Activated CD8-positive, alpha-beta T cell treated with anti-CD3 and anti-CD28 coated beads for 36 hours (primary cell): ENCODE results near the gene SORCS3. TPM values are rescaled to one million over a fixed set of nuclear protein-coding genes. Genes with fewer than 3 reads are reported as not detected.
"Not testable (repeated sequence)": the region's sequence is repeated elsewhere in the genome, so short reads cannot be mapped to it uniquely, and the experiment has no call there.

ENCODE experiments used
- ATAC-seq: fragments of 200-7000 bp; cut with Tn5 transposase; one replicate; pipeline ENCODE4 v1.10.0; 2021; ENCODE audit warnings: mild to moderate bottlenecking, moderate library complexity
- CTCF ChIA-PET: fragments of 350-600 bp; sonication (Branson Sonifier 250); formaldehyde crosslinking; loops from one replicate; lab custom pipeline; 2021; ENCODE audit warnings: antibody characterized with exemption; lab: Charles Lee
- POLR2A ChIA-PET: fragments of 350-600 bp; sonication (Branson Sonifier 250); formaldehyde crosslinking; loops from one replicate; lab custom pipeline; 2021; ENCODE audit warnings: antibody characterized with exemption; lab: Charles Lee
- DNase-seq: peaks from one replicate; pipeline ENCODE4 v3.0.0-alpha.2; 2020
- H3K27ac Mint-ChIP-seq: one replicate; pipeline ENCODE4 v1.8.0; 2021; ENCODE audit warnings: mild to moderate bottlenecking, mixed read lengths
- H3K27me3 Mint-ChIP-seq: one replicate; pipeline ENCODE4 v1.8.0; 2021; ENCODE audit warnings: mixed read lengths
- H3K36me3 Mint-ChIP-seq: one replicate; pipeline ENCODE4 v1.8.0; 2021; ENCODE audit warnings: low read depth, mixed read lengths
- H3K4me1 Mint-ChIP-seq: one replicate; pipeline ENCODE4 v1.8.0; 2021; ENCODE audit warnings: low read depth, mixed read lengths
- H3K4me3 Mint-ChIP-seq: one replicate; pipeline ENCODE4 v1.8.0; 2021; ENCODE audit warnings: mild to moderate bottlenecking, moderate library complexity, mixed read lengths
- H3K9me3 Mint-ChIP-seq: one replicate; pipeline ENCODE4 v1.8.0; 2021; ENCODE audit warnings: mixed read lengths
- intact Hi-C: fragments of 100-400 bp; cut with micrococcal nuclease; formaldehyde crosslinking; loops from one replicate; pipeline ENCODE4 v1.10.0; 2022
- total RNA-seq, 2 experiments: library from RNA; stranded (reverse); gene quantifications; one replicate each; pipeline ENCODE4 v1.2.3, GENCODE V29; 2021
- TF ChIP-seq, protein P1 (sequence below): fragments of 200-600 bp; IDR thresholded peaks from one replicate; pipeline ENCODE4 v1.8.0; 2022; ENCODE audit warnings: antibody characterized with exemption, mild to moderate bottlenecking

The SORCS3 gene
- total RNA-seq, 2 experiments from 2014 or later = not detected

DNA sequence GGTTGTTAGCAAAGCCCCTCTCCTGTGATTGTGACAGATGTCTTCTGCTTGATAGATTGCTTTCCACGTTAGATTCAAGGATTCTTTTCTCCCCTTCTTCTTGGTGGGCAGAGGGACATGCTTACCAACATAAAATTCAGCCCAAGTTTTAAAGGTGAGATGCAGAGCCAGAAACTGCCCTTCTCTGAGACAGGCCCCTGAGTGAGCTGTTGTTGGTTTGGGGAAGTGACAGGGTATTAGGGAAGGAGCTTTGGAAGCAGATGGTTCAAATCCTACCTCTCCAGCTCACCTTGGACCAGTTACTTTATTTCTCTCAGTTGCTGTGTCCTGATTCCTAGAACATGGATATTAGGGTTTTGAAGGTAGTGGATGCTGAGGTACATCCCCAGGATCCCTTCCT, 53.0 kb downstream of the SORCS3 start:
- H3K9me3 Mint-ChIP-seq = no peaks in the 10 kb centered on the region

DNA sequence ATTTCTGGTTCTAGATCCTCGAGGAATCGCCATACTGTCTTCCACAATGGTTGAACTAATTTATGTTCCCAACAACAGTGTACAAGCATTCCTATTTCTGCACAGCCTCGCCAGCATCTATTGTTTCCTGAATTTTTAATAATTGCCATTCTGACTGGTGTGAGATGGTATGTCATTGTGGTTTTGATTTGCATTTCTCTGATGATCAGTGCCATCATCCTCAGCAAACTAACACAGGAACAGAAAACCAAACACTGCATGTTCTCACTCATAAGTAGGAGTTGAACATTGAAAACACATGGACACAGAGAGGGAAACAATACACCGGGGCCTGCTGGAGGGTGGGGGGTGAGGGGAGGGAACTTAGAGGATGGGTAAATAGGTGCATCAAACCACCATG, 62.2 kb downstream of the SORCS3 start:
- CTCF ChIA-PET, H3K36me3 Mint-ChIP-seq, intact Hi-C loops, H3K4me1 Mint-ChIP-seq, ATAC-seq, H3K9me3 Mint-ChIP-seq, H3K27ac Mint-ChIP-seq, H3K27me3 Mint-ChIP-seq, POLR2A ChIA-PET, DNase-seq, H3K4me3 Mint-ChIP-seq: not testable (repeated sequence)

More for the DNA sequence above, 53.0 kb downstream of the SORCS3 start:
- intact Hi-C loops = no loop called here
- CTCF ChIA-PET = no interaction called here
- ATAC-seq = no peak
- TF ChIP-seq, protein P1, sequence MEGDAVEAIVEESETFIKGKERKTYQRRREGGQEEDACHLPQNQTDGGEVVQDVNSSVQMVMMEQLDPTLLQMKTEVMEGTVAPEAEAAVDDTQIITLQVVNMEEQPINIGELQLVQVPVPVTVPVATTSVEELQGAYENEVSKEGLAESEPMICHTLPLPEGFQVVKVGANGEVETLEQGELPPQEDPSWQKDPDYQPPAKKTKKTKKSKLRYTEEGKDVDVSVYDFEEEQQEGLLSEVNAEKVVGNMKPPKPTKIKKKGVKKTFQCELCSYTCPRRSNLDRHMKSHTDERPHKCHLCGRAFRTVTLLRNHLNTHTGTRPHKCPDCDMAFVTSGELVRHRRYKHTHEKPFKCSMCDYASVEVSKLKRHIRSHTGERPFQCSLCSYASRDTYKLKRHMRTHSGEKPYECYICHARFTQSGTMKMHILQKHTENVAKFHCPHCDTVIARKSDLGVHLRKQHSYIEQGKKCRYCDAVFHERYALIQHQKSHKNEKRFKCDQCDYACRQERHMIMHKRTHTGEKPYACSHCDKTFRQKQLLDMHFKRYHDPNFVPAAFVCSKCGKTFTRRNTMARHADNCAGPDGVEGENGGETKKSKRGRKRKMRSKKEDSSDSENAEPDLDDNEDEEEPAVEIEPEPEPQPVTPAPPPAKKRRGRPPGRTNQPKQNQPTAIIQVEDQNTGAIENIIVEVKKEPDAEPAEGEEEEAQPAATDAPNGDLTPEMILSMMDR = no peak
- Mint-ChIP-seq H3K4me1 (no peaks in the 10 kb centered on the region), H3K27ac (no peak overlapping the region), H3K36me3 (no peaks in the 10 kb centered on the region), H3K4me3 (no peak overlapping the region), H3K27me3 (peaks cover 8% of the 10 kb centered on the region)
- POLR2A ChIA-PET = no interaction called here
- DNase-seq = no peak

DNA sequence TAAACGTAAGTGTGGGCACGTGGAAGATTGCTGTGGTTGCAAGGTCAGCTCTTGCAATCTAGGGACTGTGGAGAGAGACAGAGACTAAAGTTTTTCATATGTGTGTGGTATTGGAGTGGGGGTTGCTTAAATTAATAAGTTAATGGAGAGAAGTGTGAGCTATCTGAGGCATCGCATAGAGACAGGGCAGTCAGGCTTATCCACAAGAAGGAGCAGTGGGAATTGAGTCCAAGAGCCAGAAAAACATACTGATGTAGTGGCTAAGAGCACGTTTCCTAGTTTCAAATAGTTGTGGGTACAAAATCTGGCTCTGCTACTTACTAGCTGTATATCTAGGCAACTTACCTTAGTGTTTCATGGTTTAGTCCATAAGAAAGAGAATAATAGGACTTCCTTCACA, 65.8 kb downstream of the SORCS3 start:
- TF ChIP-seq, protein P1 = no peak
- no peak for ATAC-seq
- ChIA-PET CTCF (no interaction called here), POLR2A (no interaction called here)
- H3K27me3 Mint-ChIP-seq = no peaks in the 10 kb centered on the region
- no peaks in the 10 kb centered on the region for H3K4me1 Mint-ChIP-seq
- H3K4me3 Mint-ChIP-seq = no peak overlapping the region
- no peaks in the 10 kb centered on the region for H3K36me3 Mint-ChIP-seq
- intact Hi-C loops = no loop called here
- H3K9me3 Mint-ChIP-seq = no peaks in the 10 kb centered on the region
- H3K27ac Mint-ChIP-seq = no peak overlapping the region
- DNase-seq = no peak

DNA sequence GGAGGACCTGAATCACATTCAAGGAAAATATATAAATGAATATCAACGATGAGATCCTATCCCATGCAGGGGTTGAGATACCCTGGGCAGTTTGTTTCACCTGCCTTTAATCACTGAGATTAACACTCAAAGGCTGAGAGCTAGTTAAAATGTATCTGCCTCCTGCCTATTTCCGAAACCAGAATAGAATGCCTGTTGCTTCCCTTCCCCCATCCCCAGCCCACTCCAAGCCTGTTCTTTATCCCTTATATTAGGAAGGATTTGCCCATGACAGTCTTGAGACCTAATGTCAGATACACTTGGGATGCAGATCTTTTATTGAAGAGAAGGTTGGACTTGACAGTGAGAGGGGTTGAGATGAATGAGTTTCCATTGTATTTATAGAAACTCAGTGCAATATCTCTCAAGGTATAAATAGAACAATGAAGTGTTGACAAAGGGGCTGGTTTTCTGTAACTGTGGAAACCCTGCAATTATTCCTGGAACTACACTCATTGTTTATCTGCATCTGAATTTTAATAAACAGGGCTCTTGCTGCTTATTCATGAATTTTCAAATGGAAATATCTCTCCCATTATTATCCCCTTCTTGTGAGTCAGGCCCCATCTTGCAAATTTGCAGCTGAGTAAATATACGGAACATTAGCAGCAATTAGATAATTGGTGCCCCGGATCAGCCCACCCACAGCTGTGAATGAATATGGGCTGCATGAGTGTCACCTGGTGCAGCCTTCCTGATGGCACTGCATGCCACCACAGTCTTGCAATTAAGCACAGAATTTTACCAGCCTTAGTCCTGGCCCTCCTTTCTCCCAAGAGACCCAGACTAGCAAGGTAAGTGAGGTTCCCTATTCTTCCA, 66.7 kb downstream of the SORCS3 start:
- TF ChIP-seq, protein P1 = no peak

DNA sequence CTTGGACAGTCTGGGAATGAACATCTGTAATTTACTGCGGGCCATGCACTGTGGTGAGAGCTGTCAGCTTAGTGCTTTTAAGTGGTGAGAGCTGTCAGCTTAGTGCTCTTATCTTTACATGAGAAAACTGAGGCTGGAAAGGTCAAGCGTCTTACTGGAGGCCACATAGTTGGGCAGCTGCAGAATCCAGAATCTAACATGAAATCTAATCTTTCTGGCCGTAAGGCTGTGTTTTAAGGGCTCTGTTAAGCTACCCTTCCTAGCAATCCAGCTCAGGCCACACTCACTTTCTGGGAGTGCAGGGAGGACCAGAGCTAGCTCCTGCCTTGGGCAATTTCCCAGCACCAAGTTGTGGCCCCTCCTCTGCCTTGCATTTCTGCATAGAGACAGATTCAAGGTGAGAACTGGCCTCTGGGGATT, 70.2 kb downstream of the SORCS3 start:
- CTCF ChIA-PET = no interaction called here
- Mint-ChIP-seq H3K9me3 (no peaks in the 10 kb centered on the region), H3K36me3 (no peaks in the 10 kb centered on the region), H3K27me3 (peaks cover 4% of the 10 kb centered on the region), H3K4me1 (no peaks in the 10 kb centered on the region), H3K4me3 (no peak overlapping the region), H3K27ac (no peak overlapping the region)
- no peak for DNase-seq
- TF ChIP-seq, protein P1 = no peak
- ATAC-seq = no peak
- intact Hi-C loops = no loop called here
- POLR2A ChIA-PET = no interaction called here

More for the DNA sequence above, 66.7 kb downstream of the SORCS3 start:
- Mint-ChIP-seq H3K4me1 (no peaks in the 10 kb centered on the region), H3K27ac (no peak overlapping the region), H3K9me3 (no peaks in the 10 kb centered on the region), H3K36me3 (no peaks in the 10 kb centered on the region), H3K27me3 (no peaks in the 10 kb centered on the region), H3K4me3 (no peak overlapping the region)
- CTCF ChIA-PET = no interaction called here
- no peak for DNase-seq
- POLR2A ChIA-PET = no interaction called here
- intact Hi-C loops = no loop called here
- ATAC-seq = no peak

DNA sequence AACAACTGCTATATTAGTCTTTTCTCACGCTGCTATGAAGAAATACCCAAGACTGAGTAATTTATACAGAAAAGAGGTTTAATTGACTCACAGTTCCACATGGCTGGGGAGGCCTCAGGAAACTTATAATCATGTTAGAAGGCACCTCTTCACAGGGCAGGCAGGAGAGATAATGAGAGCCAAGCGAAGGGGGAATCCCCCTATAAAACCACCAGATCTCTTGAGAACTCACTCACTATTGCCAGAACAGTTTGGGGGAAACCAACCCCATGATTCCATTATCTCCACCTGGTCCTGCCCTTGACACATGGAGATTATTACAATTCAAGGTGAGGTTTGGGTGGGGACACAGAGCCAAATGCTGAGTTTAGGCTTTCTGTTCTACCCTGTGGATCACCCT, 89.5 kb downstream of the SORCS3 start:
- intact Hi-C loops, H3K27me3 Mint-ChIP-seq, H3K4me1 Mint-ChIP-seq, CTCF ChIA-PET, ATAC-seq, H3K27ac Mint-ChIP-seq, H3K9me3 Mint-ChIP-seq, POLR2A ChIA-PET, DNase-seq, H3K4me3 Mint-ChIP-seq, H3K36me3 Mint-ChIP-seq: not testable (repeated sequence)
